ENCODE measurements around the gene CHST3.

DNA sequence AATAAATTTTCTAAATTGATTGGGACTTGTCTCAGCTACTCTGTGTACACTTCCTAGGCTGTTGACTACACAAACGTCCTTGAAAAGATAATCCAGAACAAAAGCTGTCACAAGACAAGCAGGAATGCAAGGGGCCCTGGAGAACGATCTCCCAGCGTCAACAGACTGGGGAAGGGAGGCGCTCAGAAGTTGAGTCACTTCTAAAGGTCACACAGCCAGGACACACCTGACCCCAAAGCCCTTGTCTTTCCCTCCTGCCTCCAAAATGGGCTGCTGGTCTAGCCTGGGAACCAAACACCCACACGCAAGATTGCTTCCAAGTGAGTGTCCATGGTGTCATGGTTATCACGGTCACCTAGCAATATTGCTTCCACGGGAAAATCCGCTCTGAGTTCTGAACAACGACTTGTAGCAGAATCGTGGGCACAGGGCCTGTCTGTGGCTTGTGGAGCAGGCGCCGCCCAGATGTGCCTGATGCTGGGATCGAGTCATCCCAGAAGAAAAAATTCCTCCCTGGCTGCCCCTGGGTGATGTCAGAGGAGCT lies 74.3 kb downstream of the CHST3 start:
- TF ChIP-seq EZH2 (IDR thresholded peaks at IDR 0.05; ENCODE audit: borderline replicate concordance, insufficient read depth, low read length, poor library complexity, severe bottlenecking): no peak
- TF ChIP-seq EP300 (conservative IDR thresholded peaks at IDR 0.05; ENCODE audit: poor library complexity, severe bottlenecking): no peak
- no peak for TF ChIP-seq POLR2AphosphoS5 (IDR thresholded peaks at IDR 0.05)
- TF ChIP-seq TAF1 (IDR thresholded peaks at IDR 0.05; ENCODE audit: low read depth): no peak
- TF ChIP-seq, protein P1, sequence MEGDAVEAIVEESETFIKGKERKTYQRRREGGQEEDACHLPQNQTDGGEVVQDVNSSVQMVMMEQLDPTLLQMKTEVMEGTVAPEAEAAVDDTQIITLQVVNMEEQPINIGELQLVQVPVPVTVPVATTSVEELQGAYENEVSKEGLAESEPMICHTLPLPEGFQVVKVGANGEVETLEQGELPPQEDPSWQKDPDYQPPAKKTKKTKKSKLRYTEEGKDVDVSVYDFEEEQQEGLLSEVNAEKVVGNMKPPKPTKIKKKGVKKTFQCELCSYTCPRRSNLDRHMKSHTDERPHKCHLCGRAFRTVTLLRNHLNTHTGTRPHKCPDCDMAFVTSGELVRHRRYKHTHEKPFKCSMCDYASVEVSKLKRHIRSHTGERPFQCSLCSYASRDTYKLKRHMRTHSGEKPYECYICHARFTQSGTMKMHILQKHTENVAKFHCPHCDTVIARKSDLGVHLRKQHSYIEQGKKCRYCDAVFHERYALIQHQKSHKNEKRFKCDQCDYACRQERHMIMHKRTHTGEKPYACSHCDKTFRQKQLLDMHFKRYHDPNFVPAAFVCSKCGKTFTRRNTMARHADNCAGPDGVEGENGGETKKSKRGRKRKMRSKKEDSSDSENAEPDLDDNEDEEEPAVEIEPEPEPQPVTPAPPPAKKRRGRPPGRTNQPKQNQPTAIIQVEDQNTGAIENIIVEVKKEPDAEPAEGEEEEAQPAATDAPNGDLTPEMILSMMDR (IDR thresholded peaks at IDR 0.05; ENCODE audit: poor library complexity, severe bottlenecking): no peak
